ENCODE results near the gene MYO1C. TPM values are rescaled to one million over a fixed set of nuclear protein-coding genes. Genes with fewer than 3 reads are reported as not detected.

MYO1C gene
- total RNA-seq, 4 donors from 2014 or later: 24.8 to 76.6 (median 58.6) TPM

- Histone ChIP-seq H3K27me3 (no peaks in the 10 kb centered on the region), H3K27ac (no peak overlapping the region), H3K36me3 (peaks cover 0 to 28% of the 10 kb centered on the region in 2 donors), H3K9me3 (no peaks in the 10 kb centered on the region), H3K4me1 (peaks cover 8 to 15% of the 10 kb centered on the region in 2 donors), H3K4me3 (no peak overlapping the region)
- in situ Hi-C loops (cut with MboI; ENCODE audit: low sequenced_read_pairs in 4 of 4) (no loop called here), intact Hi-C loops (cut with DNase I; ENCODE audit: low total_unique reads) (no loop called here)
- ATAC-seq: no peak
- TF ChIP-seq POLR2A (IDR thresholded peaks at IDR 0.05): no peak
- no peak for TF ChIP-seq CTCF (IDR thresholded peaks at IDR 0.05 in 4 of 5, conservative IDR thresholded peaks at IDR 0.05 in 1 of 5)
- DNase-seq: no peak
Measured at GRCh38 chr17:1480747-1481465, 11.6 kb downstream of the MYO1C start.

GRCh38 chr17:1478418-1478817 is 14.1 kb downstream of the MYO1C start:
- ATAC-seq (no peak), DNase-seq (no peak)
- Histone ChIP-seq H3K4me3 (no peak overlapping the region), H3K27me3 (no peaks in the 10 kb centered on the region), H3K27ac (no peak overlapping the region), H3K4me1 (peaks cover 6 to 9% of the 10 kb centered on the region in 2 donors), H3K36me3 (peaks cover 0 to 36% of the 10 kb centered on the region in 2 donors), H3K9me3 (no peaks in the 10 kb centered on the region)
- in situ Hi-C loops (cut with MboI; ENCODE audit: low sequenced_read_pairs in 4 of 4): no loop called here
- no peak for TF ChIP-seq POLR2A (IDR thresholded peaks at IDR 0.05)
- TF ChIP-seq CTCF (IDR thresholded peaks at IDR 0.05 in 4 of 5, conservative IDR thresholded peaks at IDR 0.05 in 1 of 5): no peak
- intact Hi-C loops (cut with DNase I; ENCODE audit: low total_unique reads): no loop called here

GRCh38 chr17:1475321-1475854 is 17.1 kb downstream of the MYO1C start:
- peaks cover 0 to 43% of the 10 kb centered on the region in 2 donors for H3K36me3 ChIP-seq
- peak overlapping the region in 3 of 4 donors; percentile 20 to 50 (median 31) for H3K27ac ChIP-seq
- intact Hi-C loops (cut with DNase I; ENCODE audit: low total_unique reads) (no loop called here), in situ Hi-C loops (cut with MboI; ENCODE audit: low sequenced_read_pairs in 4 of 4) (no loop called here)
- DNase-seq: no peak
- no peak overlapping the region for H3K4me3 ChIP-seq
- peaks cover 3 to 6% of the 10 kb centered on the region in 2 donors for H3K4me1 ChIP-seq
- TF ChIP-seq POLR2A (IDR thresholded peaks at IDR 0.05) (no peak), CTCF (IDR thresholded peaks at IDR 0.05 in 4 of 5, conservative IDR thresholded peaks at IDR 0.05 in 1 of 5) (no peak)
- ATAC-seq: no peak
- no peaks in the 10 kb centered on the region for H3K9me3 ChIP-seq
- H3K27me3 ChIP-seq: no peaks in the 10 kb centered on the region

- no peak for DNase-seq
- Histone ChIP-seq H3K27me3 (no peaks in the 10 kb centered on the region), H3K36me3 (peaks cover 0 to 49% of the 10 kb centered on the region in 2 donors), H3K27ac (peak overlapping the region in 1 of 4 donors; percentile 31), H3K9me3 (no peaks in the 10 kb centered on the region), H3K4me3 (no peak overlapping the region), H3K4me1 (peaks cover 3 to 6% of the 10 kb centered on the region in 2 donors)
- TF ChIP-seq CTCF (IDR thresholded peaks at IDR 0.05 in 4 of 5, conservative IDR thresholded peaks at IDR 0.05 in 1 of 5) (no peak), POLR2A (IDR thresholded peaks at IDR 0.05) (no peak)
- in situ Hi-C loops (cut with MboI; ENCODE audit: low sequenced_read_pairs in 4 of 4): no loop called here
- intact Hi-C loops (cut with DNase I; ENCODE audit: low total_unique reads): no loop called here
- no peak for ATAC-seq
Measured at GRCh38 chr17:1474402-1475189, 17.9 kb downstream of the MYO1C start.

All from gastrocnemius medialis (tissue), 4 donors.